AG20443 (cell line): ENCODE measurements around the gene PTMA.
A peak's percentile ranks its signal among the peaks of the same experiment; 100 is the strongest.
"Not testable (repeated sequence)": the region's sequence is repeated elsewhere in the genome, so short reads cannot be mapped to it uniquely, and the experiment has no call there.

Experiments used
- DNase-seq: peaks from one replicate; pipeline ENCODE4 v3.0.0; 2012; ENCODE audit warnings: low spot score, mixed read lengths

PTMA gene

GRCh38 chr2:231716666-231717280 is 8.4 kb downstream of the PTMA start:
- peak; percentile 17 for DNase-seq

- DNase-seq: peak; percentile 47
These were observed 9.2 kb downstream of the PTMA start for GRCh38 chr2:231717281-231718171.

GRCh38 chr2:231718799-231719198 is 10.5 kb downstream of the PTMA start:
- DNase-seq: no peak

- DNase-seq: no peak
These were observed 12.1 kb downstream of the PTMA start for GRCh38 chr2:231720292-231720986.

GRCh38 chr2:231720987-231721966 is 13.0 kb downstream of the PTMA start:
- no peak for DNase-seq

- DNase-seq: no peak
These were observed 14.5 kb downstream of the PTMA start for GRCh38 chr2:231722721-231723307.

GRCh38 chr2:231725476-231725875 is 17.2 kb downstream of the PTMA start:
- DNase-seq: no peak

GRCh38 chr2:231726276-231726675 is 18.0 kb downstream of the PTMA start:
- DNase-seq: no peak

GRCh38 chr2:231727621-231728020 is 19.3 kb downstream of the PTMA start:
- DNase-seq: no peak

GRCh38 chr2:231732604-231733003 is 24.3 kb downstream of the PTMA start:
- no peak for DNase-seq

GRCh38 chr2:231737761-231738160 is 29.4 kb downstream of the PTMA start:
- DNase-seq: no peak

GRCh38 chr2:231743376-231744116 is 35.2 kb downstream of the PTMA start:
- no peak for DNase-seq

GRCh38 chr2:231745303-231746038 is 37.1 kb downstream of the PTMA start:
- no peak for DNase-seq

- not testable (repeated sequence) for DNase-seq
These were observed 40.0 kb downstream of the PTMA start for GRCh38 chr2:231748153-231748896.

GRCh38 chr2:231749016-231749415 is 40.7 kb downstream of the PTMA start:
- not testable (repeated sequence) for DNase-seq

GRCh38 chr2:231751042-231751815 is 42.9 kb downstream of the PTMA start:
- no peak for DNase-seq

GRCh38 chr2:231752061-231752460 is 43.7 kb downstream of the PTMA start:
- DNase-seq: no peak

GRCh38 chr2:231761735-231762134 is 53.4 kb downstream of the PTMA start:
- no peak for DNase-seq
